HEK293T (cell line): ENCODE measurements around the gene SLC12A5.

ENCODE experiments used
- CTCF ChIA-PET: fragments of 350-600 bp; formaldehyde crosslinking; extraction: SDS; loops from one replicate; lab custom pipeline; 2021; ENCODE audit warnings: antibody characterized with exemption, inconsistent platforms; lab: Yijun Ruan, JAX
- POLR2A ChIA-PET: fragments of 350-600 bp; formaldehyde crosslinking; extraction: SDS; loops from one replicate; lab custom pipeline; 2020; ENCODE audit warnings: antibody characterized with exemption, inconsistent platforms; lab: Yijun Ruan, JAX
- DNase-seq: peaks from one replicate; pipeline ENCODE4 v3.0.0; 2012; ENCODE audit warnings: mixed read lengths; ENCODE audit errors: extremely low spot score
- ARNT ChIP-seq: fragments of 450-650 bp; IDR thresholded peaks from 2 replicates; pipeline ENCODE4 v1.6.1; 2017; ENCODE audit warnings: mild to moderate bottlenecking
- BHLHE40 ChIP-seq: fragments of 450-650 bp; IDR thresholded peaks from 2 replicates; pipeline ENCODE4 v1.6.1; 2016; ENCODE audit warnings: mild to moderate bottlenecking, moderate library complexity, borderline replicate concordance
- CTBP1 ChIP-seq: fragments of 450-650 bp; IDR thresholded peaks from 2 replicates; pipeline ENCODE4 v1.6.1; 2016; ENCODE audit warnings: borderline replicate concordance
- ELF4 ChIP-seq: fragments of 450-650 bp; IDR thresholded peaks from 2 replicates; pipeline ENCODE4 v1.6.1; 2017; ENCODE audit warnings: antibody characterized with exemption
- FOXA1 ChIP-seq: fragments of 450-650 bp; IDR thresholded peaks from 2 replicates; pipeline ENCODE4 v1.6.1; 2016; ENCODE audit warnings: mild to moderate bottlenecking
- FOXK2 ChIP-seq: fragments of 450-650 bp; IDR thresholded peaks from 2 replicates; pipeline ENCODE4 v1.6.1; 2016; ENCODE audit warnings: mild to moderate bottlenecking
- FOXM1 ChIP-seq: fragments of 450-650 bp; IDR thresholded peaks from 2 replicates; pipeline ENCODE4 v1.6.1; 2017; ENCODE audit warnings: mild to moderate bottlenecking, borderline replicate concordance
- HDGF ChIP-seq: fragments of 450-650 bp; IDR thresholded peaks from 2 replicates; pipeline ENCODE4 v1.6.1; 2017; ENCODE audit warnings: antibody characterized with exemption, borderline replicate concordance
- L3MBTL2 ChIP-seq: fragments of 450-650 bp; conservative IDR thresholded peaks from 2 replicates; pipeline ENCODE4 v1.6.1; 2016; ENCODE audit warnings: mild to moderate bottlenecking
- LEF1 ChIP-seq: fragments of 450-650 bp; IDR thresholded peaks from 2 replicates; pipeline ENCODE4 v1.6.1; 2017; ENCODE audit warnings: mild to moderate bottlenecking, borderline replicate concordance
- NFRKB ChIP-seq: fragments of 450-650 bp; IDR thresholded peaks from 2 replicates; pipeline ENCODE4 v1.6.1; 2016; ENCODE audit warnings: mild to moderate bottlenecking, moderate library complexity
- SP1 ChIP-seq: fragments of 450-650 bp; IDR thresholded peaks from 2 replicates; pipeline ENCODE4 v1.6.1; 2017
- SUZ12 ChIP-seq: fragments of 450-650 bp; IDR thresholded peaks from 2 replicates; pipeline ENCODE4 v1.6.1; 2016; ENCODE audit warnings: mild to moderate bottlenecking
- TARDBP ChIP-seq: fragments of 450-650 bp; IDR thresholded peaks from 2 replicates; pipeline ENCODE4 v1.6.1; 2016
- ZNF384 ChIP-seq: fragments of 450-650 bp; IDR thresholded peaks from 2 replicates; pipeline ENCODE4 v1.6.1; 2016
- TF ChIP-seq, protein P1 (sequence below): fragments of 450-650 bp; IDR thresholded peaks from 2 replicates; pipeline ENCODE4 v1.6.1; 2016

Gene SLC12A5

DNA sequence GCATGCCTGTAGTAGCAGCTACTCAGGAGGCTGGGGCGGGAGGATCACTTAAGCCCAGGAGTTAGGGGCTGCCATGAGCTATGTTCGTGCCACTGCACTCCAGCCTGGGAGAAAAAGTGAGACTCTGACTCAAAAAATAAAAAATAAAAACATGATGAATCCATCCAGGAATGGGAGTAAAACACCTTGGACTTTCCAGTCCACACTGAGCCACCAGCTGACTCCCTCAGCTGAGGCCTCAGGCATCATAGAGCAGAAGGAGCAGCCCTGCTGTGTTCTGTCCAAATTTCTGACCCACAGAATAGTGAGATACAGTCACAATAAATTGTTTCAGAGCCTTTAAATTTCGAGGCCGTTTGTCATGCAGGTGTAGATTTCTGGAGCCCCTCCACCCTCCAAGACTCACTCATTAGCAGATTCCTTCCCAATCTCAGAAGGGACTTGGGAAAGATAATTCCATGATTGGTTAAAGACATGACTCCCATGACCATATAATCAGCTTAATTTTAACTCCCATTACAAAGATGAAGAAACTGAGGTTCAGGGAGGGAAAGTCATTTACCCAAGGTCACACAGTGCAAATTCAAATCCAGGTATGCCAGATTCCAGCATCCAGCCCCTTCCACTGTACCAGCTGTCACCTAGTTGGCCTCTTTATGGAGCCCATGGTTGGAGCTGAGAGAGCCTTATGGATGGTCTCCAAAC lies 29.3 kb upstream of the SLC12A5 start:
- ChIA-PET CTCF (interaction anchor here (0.9 to 1.3 kb wide), 3 partner anchors 10 to 15 kb away, joined by 3 read pairs; no protein-coding TSS in a partner anchor), POLR2A (interaction anchor here (0.9 kb wide), 1 partner anchor 29 kb away, joined by 3 read pairs; no protein-coding TSS in a partner anchor)
- DNase-seq = no peak
- no peak for TF ChIP-seq FOXM1
- TF ChIP-seq ARNT = no peak
- no peak for TF ChIP-seq L3MBTL2
- TF ChIP-seq SUZ12 = no peak
- TF ChIP-seq FOXK2 = no peak
- TF ChIP-seq TARDBP = no peak
- no peak for TF ChIP-seq SP1
- no peak for TF ChIP-seq FOXA1
- TF ChIP-seq NFRKB = no peak
- TF ChIP-seq ELF4 = no peak
- TF ChIP-seq HDGF = no peak
- no peak for TF ChIP-seq ZNF384
- TF ChIP-seq LEF1 = no peak
- TF ChIP-seq, protein P1, sequence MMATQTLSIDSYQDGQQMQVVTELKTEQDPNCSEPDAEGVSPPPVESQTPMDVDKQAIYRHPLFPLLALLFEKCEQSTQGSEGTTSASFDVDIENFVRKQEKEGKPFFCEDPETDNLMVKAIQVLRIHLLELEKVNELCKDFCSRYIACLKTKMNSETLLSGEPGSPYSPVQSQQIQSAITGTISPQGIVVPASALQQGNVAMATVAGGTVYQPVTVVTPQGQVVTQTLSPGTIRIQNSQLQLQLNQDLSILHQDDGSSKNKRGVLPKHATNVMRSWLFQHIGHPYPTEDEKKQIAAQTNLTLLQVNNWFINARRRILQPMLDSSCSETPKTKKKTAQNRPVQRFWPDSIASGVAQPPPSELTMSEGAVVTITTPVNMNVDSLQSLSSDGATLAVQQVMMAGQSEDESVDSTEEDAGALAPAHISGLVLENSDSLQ = no peak
- TF ChIP-seq BHLHE40 = no peak
- no peak for TF ChIP-seq CTBP1

DNA sequence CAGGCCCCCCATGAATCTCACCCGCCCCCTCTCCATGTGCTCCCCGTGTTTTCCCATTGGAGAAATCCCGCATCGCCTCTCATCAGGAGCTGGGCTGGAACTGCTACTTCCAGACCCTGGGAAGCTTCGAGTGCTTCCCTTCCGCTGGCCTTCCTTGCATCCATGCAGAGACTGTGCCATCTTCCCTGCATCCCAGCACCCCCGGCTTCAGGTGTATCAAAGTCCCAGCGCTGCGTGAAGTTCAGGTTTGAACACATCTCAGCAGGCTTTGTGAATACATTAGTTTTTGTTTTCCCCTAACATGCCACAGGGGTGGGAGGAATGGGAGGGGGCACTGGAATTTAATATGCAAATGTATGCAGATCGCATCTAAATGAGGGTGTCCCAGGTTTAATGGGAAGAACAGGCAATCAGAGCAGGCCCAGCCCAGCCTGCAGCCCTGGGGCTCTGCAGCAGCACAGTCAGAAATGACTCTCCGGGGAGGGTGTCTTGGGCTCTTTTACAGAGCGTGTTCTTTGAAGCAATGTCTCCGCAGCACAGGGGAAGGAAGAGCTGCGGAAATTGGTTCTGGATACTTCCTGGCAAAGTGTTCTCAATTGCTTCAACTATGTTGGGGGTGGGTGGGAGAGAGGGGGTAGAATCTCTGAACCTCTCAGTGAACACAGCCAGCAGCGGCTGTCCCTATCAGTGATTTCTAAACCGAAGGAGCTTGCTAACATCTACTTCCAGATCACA lies 28.6 kb upstream of the SLC12A5 start:
- ChIA-PET CTCF (interaction anchor here (0.6 to 1.3 kb wide), 6 partner anchors 11 to 147 kb away, joined by 3 to 4 read pairs (median 3); no protein-coding TSS in a partner anchor), POLR2A (no interaction called here)
- no peak for TF ChIP-seq HDGF
- no peak for TF ChIP-seq BHLHE40
- no peak for TF ChIP-seq LEF1
- no peak for TF ChIP-seq FOXA1
- TF ChIP-seq ZNF384 = no peak
- TF ChIP-seq TARDBP = no peak
- no peak for TF ChIP-seq SUZ12
- TF ChIP-seq ARNT = no peak
- no peak for TF ChIP-seq FOXK2
- TF ChIP-seq L3MBTL2 = no peak
- TF ChIP-seq, protein P1 = no peak
- no peak for TF ChIP-seq NFRKB
- TF ChIP-seq SP1 = no peak
- TF ChIP-seq CTBP1 = no peak
- TF ChIP-seq ELF4 = no peak
- TF ChIP-seq FOXM1 = no peak
- no peak for DNase-seq

DNA sequence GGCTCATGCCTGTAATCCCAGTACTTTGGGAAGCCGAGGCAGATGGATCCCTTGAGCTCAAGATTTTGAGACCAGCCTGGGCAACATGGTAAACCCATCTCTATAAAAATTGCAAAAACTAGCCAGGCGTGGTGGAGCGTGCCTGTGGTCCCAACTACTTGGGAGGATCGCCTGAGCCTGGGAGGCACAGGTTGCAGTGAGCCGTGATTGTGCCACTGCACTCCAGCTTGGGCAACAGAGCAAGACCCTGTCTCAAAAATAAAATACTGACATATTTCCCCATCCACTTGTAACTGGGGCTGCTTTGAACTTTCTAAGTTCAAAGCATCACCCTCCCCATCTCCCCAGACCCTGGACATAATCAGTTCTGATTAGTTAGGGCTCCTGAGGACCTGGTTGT lies 27.5 kb upstream of the SLC12A5 start:
- ChIA-PET POLR2A (no interaction called here), CTCF (interaction anchor here (0.7 to 0.9 kb wide), 2 partner anchors 10 to 12 kb away, joined by 3 read pairs; no protein-coding TSS in a partner anchor)
- TF ChIP-seq HDGF = no peak
- no peak for TF ChIP-seq SP1
- no peak for TF ChIP-seq BHLHE40
- TF ChIP-seq FOXA1 = no peak
- DNase-seq = no peak

DNA sequence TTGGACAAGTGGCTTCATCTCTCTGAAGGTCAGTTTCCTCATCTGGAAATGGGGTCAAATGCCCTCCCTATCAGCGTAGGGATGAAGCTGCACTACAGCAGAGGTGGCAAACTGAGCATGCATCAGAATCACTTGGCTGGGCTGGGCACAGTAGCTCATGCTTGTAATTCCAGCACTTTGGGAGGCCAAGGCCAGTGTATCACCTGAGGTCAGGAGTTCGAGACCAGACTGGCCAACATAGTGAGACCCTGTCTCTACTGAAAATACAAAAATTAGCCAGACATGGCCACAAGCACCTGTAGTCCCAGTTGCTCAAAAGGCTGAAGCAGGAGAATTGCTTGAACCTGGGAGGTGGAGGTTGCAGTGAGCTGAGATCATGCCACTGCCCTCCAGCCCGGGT lies 27.0 kb upstream of the SLC12A5 start:
- DNase-seq = no peak
- TF ChIP-seq ELF4 (no peak), LEF1 (no peak), NFRKB (no peak), SUZ12 (no peak), FOXM1 (no peak), HDGF (no peak), SP1 (no peak), BHLHE40 (no peak), FOXK2 (no peak), FOXA1 (no peak), ARNT (no peak), L3MBTL2 (no peak), TARDBP (no peak), CTBP1 (no peak), ZNF384 (no peak)
- TF ChIP-seq, protein P1 = no peak
- CTCF ChIA-PET = no interaction called here
- POLR2A ChIA-PET = no interaction called here

DNA sequence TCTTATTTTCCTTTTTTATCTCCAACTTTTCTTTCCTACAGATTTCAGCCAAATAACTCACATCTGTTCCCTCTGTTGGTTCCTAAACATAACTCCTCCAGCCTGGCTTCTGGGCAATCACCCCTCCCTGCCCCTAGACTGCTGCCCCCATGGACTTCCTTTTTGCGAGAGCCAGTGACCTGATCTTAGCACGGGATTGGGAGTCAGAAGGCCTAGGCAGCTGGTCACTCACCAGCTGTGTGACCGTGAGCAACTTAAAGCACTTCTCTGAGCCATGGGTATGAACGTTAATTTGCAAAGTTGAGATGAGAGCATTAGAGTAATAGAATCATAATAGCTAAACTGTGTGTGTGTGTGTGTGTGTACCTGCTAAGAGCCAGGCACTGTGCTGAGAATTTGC lies 24.8 kb upstream of the SLC12A5 start:
- POLR2A ChIA-PET = no interaction called here
- CTCF ChIA-PET = interaction anchor here (1.1 kb wide), 1 partner anchor 11 kb away, joined by 3 read pairs; no protein-coding TSS in a partner anchor
- DNase-seq = no peak
- TF ChIP-seq, protein P1 = no peak
- TF ChIP-seq NFRKB (no peak), FOXM1 (no peak), ARNT (no peak), CTBP1 (no peak), ZNF384 (no peak), HDGF (no peak), FOXK2 (no peak), SP1 (no peak), BHLHE40 (no peak), L3MBTL2 (no peak), LEF1 (no peak), FOXA1 (no peak)
